HG02884 (cell line): ENCODE data around the gene UBE2J2.

Experiments
- ATAC-seq: cut with Tn5 transposase; IDR thresholded peaks from one replicate; pipeline ENCODE4 v1.9.1; 2021; ENCODE audit warnings: mild to moderate bottlenecking, moderate library complexity; ENCODE audit not compliant: unreplicated experiment

The UBE2J2 gene

GRCh38 chr1:1282998-1283397 is 9.3 kb upstream of the UBE2J2 start:
- no peak for ATAC-seq

GRCh38 chr1:1281533-1282321 is 8.1 kb upstream of the UBE2J2 start:
- no peak for ATAC-seq

GRCh38 chr1:1280782-1281481 is 7.3 kb upstream of the UBE2J2 start:
- ATAC-seq, result no peak

GRCh38 chr1:1279028-1279427 is 5.4 kb upstream of the UBE2J2 start:
- no peak for ATAC-seq

GRCh38 chr1:1278620-1279019 is 5.0 kb upstream of the UBE2J2 start:
- no peak for ATAC-seq

- ATAC-seq, result no peak
Observed at GRCh38 chr1:1275836-1276235, 2.2 kb upstream of the UBE2J2 start.

- ATAC-seq, result no peak
Observed at GRCh38 chr1:1274931-1275431, 1.3 kb upstream of the UBE2J2 start.

- ATAC-seq, result no peak
Observed at GRCh38 chr1:1274299-1274930, 761 bp upstream of the UBE2J2 start.

GRCh38 chr1:1273209-1273511 is 494 bp downstream of the UBE2J2 start:
- no peak for ATAC-seq

- no peak for ATAC-seq
Observed at GRCh38 chr1:1272341-1273208, 1.1 kb downstream of the UBE2J2 start.

GRCh38 chr1:1270813-1271212 is 2.8 kb downstream of the UBE2J2 start:
- no peak for ATAC-seq

GRCh38 chr1:1268284-1268682 is 5.4 kb downstream of the UBE2J2 start:
- no peak for ATAC-seq

- no peak for ATAC-seq
Observed at GRCh38 chr1:1267488-1268283, 6.0 kb downstream of the UBE2J2 start.

- no peak for ATAC-seq
Observed at GRCh38 chr1:1264868-1265272, 8.8 kb downstream of the UBE2J2 start.

- no peak for ATAC-seq
Observed at GRCh38 chr1:1264026-1264425, 9.6 kb downstream of the UBE2J2 start.

GRCh38 chr1:1262758-1263157 is 10.9 kb downstream of the UBE2J2 start:
- no peak for ATAC-seq

GRCh38 chr1:1262071-1262470 is 11.6 kb downstream of the UBE2J2 start:
- no peak for ATAC-seq

GRCh38 chr1:1260843-1261560 is 12.7 kb downstream of the UBE2J2 start:
- no peak for ATAC-seq

GRCh38 chr1:1259951-1260600 is 13.6 kb downstream of the UBE2J2 start:
- ATAC-seq, result no peak
